Transverse colon (tissue), 4 donors: Measurements from ENCODE around the gene EFNA4. TPM values are rescaled to one million over a fixed set of nuclear protein-coding genes. Genes with fewer than 3 reads are reported as not detected.

Experiments used
- DNase-seq: peaks from one replicate; pipeline ENCODE4 v3.0.0-alpha.2; 2019
- H3K27ac ChIP-seq, 4 donors: fragments of 200-600 bp; sonication (generic); 2 replicates each; pipeline ENCODE4 v1.5.1; 2016 to 2018; ENCODE audit warnings: inconsistent platforms in 4 of 4
- H3K27me3 ChIP-seq: fragments of 200-600 bp; sonication (generic); 2 replicates; pipeline ENCODE4 v1.5.1; 2017; ENCODE audit warnings: inconsistent platforms
- H3K36me3 ChIP-seq, 4 donors: fragments of 200-600 bp; sonication (generic); 2 replicates each; pipeline ENCODE4 v1.5.1; 2017 to 2019; ENCODE audit warnings: inconsistent platforms in 4 of 4
- H3K4me1 ChIP-seq, 4 donors: fragments of 200-600 bp; sonication (generic); 2 replicates each; pipeline ENCODE4 v1.5.1; 2017 to 2020; ENCODE audit warnings: inconsistent platforms in 4 of 4
- H3K4me3 ChIP-seq, 4 donors: fragments of 200-600 bp; sonication (generic); 1 replicate in 1 of 4; 2 replicates in 3 of 4; pipeline versions ENCODE4 v1.5.1 to v1.6.1; 2017 to 2019; ENCODE audit warnings: inconsistent platforms in 4 of 4
- H3K9me3 ChIP-seq, 2 donors: fragments of 200-600 bp; sonication (generic); 2 replicates each; pipeline ENCODE4 v1.5.1; 2017 to 2019; ENCODE audit warnings: inconsistent platforms in 2 of 2
- EP300 ChIP-seq: sonication (generic); formaldehyde crosslinking; IDR thresholded peaks from one replicate; pipeline ENCODE4 v1.6.1; 2017; ENCODE audit warnings: antibody characterized with exemption, low read depth
- POLR2A ChIP-seq: fragments of 450-650 bp; IDR thresholded peaks from one replicate; pipeline ENCODE4 v1.6.1; 2016; ENCODE audit warnings: antibody characterized with exemption, mild to moderate bottlenecking, moderate library complexity
- POLR2AphosphoS5 ChIP-seq, 3 donors: sonication (generic); formaldehyde crosslinking; IDR thresholded peaks; one replicate each; pipeline ENCODE4 v1.6.1; 2016; ENCODE audit warnings: antibody characterized with exemption in 3 of 3
- WGBS, 2 donors: methylation state at CpG; one replicate each; pipeline ENCODE4 v1.1.5; 2018; ENCODE audit warnings: low coverage in 1 of 2; 5-methylcytosine and 5-hydroxymethylcytosine counted together
- in situ Hi-C, 4 donors: fragments of 200-750 bp; cut with MboI; loops; one replicate each; pipeline versions ENCODE4 v1.15.0 to v1.15.1; 2017; ENCODE audit warnings: low sequenced_read_pairs in 3 of 4, low pct_ligation_motif_present in 1 of 4, low pct_unique_long_range_greater_than_20kb in 1 of 4
- intact Hi-C: fragments of 100-400 bp; cut with DNase I; formaldehyde crosslinking; loops from one replicate; pipeline ENCODE4 v1.15.1; 2023; ENCODE audit warnings: low total_unique reads
- total RNA-seq, 4 donors: library from RNA; depleted of rRNA; stranded (reverse); fragments of >200 nt; gene quantifications; one replicate each; pipeline ENCODE4 v1.1.0, GENCODE V29; 2016
- TF ChIP-seq, protein P1 (sequence below), 5 experiments: fragments of 200-600 bp in 3 of 5; fragments of 450-650 bp in 2 of 5; sonication (generic) in 3 of 5; IDR thresholded peaks; 1 replicate in 2 of 5; 2 replicates in 3 of 5; pipeline ENCODE4 v1.5.1; 2016 to 2017; ENCODE audit warnings: antibody characterized with exemption in 5 of 5, inconsistent platforms in 3 of 5, mild to moderate bottlenecking in 2 of 5, moderate library complexity in 1 of 5

The EFNA4 gene
- total RNA-seq, 4 donors from 2014 or later, result 18.3 to 57.2 (median 37.2) TPM

DNA sequence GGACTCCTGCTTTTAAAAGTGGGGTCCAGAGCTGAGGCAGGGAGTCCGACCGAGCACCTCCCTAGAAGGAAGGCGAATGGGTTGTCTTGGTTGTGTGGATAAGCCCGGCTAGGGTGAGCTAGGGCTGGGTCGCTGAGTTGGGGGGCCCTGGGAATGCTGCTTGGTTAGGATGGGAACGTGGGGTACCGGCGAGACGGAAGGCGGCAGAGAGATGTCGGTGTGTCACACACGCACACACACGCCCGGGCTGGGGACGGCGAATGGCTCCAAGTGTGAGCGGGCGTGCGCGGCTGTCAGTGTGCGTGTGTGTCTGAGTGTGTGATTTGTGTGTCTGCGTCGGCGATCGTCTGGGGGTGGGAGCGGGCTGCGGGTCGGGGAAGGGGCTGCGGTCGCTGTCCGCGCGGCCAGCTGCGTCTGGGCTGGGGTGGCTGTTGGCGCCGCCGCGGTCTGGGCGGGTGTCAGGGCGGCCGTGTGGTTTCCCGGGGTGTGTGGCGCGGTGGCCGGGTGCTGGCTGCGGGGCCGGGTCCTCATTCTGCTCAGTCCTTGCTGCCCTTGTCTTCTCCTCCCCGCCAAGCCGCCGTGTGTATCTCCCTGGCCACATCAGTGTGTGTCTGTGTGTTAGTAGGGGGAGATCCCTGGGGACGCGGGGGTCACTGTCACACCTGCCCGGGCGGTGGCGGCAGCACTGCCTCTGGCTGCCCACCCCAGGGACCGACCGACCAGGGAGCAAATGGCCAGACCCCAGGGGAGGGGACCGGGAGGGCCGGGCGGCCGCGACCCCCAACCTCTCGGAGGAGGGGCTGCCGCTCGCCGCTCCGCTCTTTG is 16.2 kb downstream of the EFNA4 start:
- Histone ChIP-seq H3K27ac (peak overlapping the region in 2 of 4 donors; percentile 1 to 35), H3K36me3 (no peaks in the 10 kb centered on the region), H3K27me3 (peaks cover 54% of the 10 kb centered on the region), H3K4me3 (peak overlapping the region; percentile 25 to 56 (median 46)), H3K9me3 (no peaks in the 10 kb centered on the region), H3K4me1 (peaks cover 46 to 67% (median 58%) of the 10 kb centered on the region in 4 donors)
- no peak for TF ChIP-seq EP300
- TF ChIP-seq, protein P1, sequence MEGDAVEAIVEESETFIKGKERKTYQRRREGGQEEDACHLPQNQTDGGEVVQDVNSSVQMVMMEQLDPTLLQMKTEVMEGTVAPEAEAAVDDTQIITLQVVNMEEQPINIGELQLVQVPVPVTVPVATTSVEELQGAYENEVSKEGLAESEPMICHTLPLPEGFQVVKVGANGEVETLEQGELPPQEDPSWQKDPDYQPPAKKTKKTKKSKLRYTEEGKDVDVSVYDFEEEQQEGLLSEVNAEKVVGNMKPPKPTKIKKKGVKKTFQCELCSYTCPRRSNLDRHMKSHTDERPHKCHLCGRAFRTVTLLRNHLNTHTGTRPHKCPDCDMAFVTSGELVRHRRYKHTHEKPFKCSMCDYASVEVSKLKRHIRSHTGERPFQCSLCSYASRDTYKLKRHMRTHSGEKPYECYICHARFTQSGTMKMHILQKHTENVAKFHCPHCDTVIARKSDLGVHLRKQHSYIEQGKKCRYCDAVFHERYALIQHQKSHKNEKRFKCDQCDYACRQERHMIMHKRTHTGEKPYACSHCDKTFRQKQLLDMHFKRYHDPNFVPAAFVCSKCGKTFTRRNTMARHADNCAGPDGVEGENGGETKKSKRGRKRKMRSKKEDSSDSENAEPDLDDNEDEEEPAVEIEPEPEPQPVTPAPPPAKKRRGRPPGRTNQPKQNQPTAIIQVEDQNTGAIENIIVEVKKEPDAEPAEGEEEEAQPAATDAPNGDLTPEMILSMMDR (IDR thresholded peaks at IDR 0.05), result no peak
- no peak for TF ChIP-seq POLR2A
- TF ChIP-seq POLR2AphosphoS5 (IDR thresholded peaks at IDR 0.05), result no peak
- peak; percentile 38 for DNase-seq
- intact Hi-C loops (loop anchor here (10.0 kb wide), 1 partner anchor 595 kb away; no protein-coding TSS in a partner anchor), in situ Hi-C loops (no loop called here)
- 1% methylated on average over 60 of the region's 67 CpGs; no CpG with 5 or more reads in 1 of the 2 donors for WGBS, 2 donors

DNA sequence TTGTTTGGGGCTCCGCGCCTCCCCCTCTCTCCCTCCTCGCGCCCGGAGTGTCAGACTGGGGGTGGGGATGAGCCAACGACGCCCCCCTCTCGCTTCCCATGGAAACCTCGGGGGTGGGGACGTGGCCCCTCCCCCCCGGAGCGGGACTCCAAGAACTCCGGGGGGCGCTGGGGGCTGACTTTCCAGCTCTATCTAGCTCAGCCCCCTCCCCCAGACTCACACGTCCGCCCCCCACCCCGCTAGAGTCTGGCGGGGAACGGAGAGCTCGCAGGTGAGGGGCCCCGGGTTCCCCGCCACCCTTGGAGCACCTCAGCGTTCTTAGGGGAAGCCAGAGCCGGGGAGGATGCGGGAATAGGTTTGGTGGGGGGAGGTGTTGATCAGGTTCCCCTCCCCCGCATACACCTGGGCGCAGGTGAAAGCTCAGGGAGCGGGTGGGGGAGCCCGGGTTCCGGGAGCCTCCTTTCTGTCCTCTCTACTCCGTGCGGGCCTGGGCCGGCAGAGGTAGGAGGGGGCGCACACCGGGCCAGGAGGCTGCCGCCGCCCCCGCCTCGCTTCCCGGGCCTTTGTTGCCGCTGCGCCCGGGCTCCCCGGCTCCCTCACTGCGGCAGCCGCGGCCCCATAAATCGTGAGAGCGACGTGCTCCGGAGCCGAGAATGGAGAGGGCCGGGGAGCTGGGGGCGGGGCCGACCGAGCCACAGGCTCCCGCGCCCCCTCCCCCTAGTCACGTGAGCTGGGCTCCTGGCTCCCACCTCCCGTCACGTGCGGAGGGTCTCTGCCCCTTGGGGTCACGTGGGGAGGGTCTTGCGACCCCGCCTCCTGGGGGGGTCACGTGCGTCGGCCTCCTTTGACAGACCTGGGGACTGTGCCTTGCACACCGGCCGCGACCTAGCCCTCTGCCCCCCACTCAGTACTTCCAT is 17.0 kb downstream of the EFNA4 start:
- Histone ChIP-seq H3K4me1 (peaks cover 47 to 69% (median 60%) of the 10 kb centered on the region in 4 donors), H3K27me3 (peaks cover 54% of the 10 kb centered on the region), H3K9me3 (no peaks in the 10 kb centered on the region), H3K4me3 (peak overlapping the region; percentile 18 to 56 (median 46)), H3K27ac (peak overlapping the region in 3 of 4 donors; percentile 10 to 94 (median 24)), H3K36me3 (no peaks in the 10 kb centered on the region)
- WGBS, 2 donors, result 1% methylated on average over 62 of the region's 71 CpGs; no CpG with 5 or more reads in 1 of the 2 donors
- TF ChIP-seq EP300, result no peak
- TF ChIP-seq POLR2AphosphoS5 (IDR thresholded peaks at IDR 0.05), result peak in 1 of 3 donors; percentile 10
- peak; percentile 29 for TF ChIP-seq POLR2A
- in situ Hi-C loops, result no loop called here
- intact Hi-C loops, result loop anchor here (10.0 kb wide), 1 partner anchor 596 kb away; no protein-coding TSS in a partner anchor
- DNase-seq, result peak; percentile 54

DNA sequence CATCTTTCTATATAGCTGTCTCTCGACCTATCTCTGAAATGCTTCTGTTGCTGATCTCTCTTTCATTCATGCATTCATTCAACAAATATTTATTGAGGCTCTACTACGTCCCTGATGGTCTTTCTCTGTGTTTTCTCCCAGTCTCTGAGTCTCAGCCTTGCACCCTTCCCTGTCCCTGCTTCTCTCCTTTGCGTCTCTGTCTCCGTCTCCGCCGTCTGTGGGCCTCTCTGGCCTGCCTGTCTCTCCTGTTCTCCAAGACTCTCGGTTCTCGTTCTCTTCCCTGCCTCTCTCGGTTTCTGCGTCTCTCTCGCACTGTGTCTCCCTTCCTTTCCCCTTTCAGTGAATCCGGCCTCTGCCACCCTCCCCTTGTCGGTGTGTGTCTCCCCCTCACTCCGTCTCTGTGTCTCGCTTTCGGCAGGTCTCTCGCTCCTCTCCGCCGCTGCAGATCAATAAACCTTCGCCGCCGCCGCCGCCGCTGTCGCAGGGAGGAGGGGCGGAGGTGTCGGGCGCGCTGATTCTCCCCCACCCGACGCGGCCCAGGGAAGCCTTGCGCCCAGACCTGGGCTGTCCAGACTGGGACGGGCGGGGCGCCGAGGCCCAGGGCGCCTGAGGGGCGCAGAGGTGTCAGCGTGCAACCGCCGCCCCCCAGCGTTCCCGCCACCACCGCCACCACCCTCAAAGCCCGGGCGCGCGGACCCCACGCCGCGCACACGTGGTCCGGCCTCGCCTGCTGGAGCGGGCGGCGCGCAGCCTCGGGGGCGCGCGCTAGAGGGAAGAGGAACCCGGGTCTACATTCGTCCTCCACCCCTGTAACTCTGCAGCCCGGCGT is 18.1 kb downstream of the EFNA4 start:
- in situ Hi-C loops (no loop called here), intact Hi-C loops (loop anchor here (10.0 kb wide), 1 partner anchor 597 kb away; no protein-coding TSS in a partner anchor)
- Histone ChIP-seq H3K9me3 (no peaks in the 10 kb centered on the region), H3K27me3 (peaks cover 54% of the 10 kb centered on the region), H3K4me1 (peaks cover 52 to 80% (median 69%) of the 10 kb centered on the region in 4 donors), H3K27ac (peak overlapping the region; percentile 90 to 94 (median 92)), H3K4me3 (peak overlapping the region in 3 of 4 donors; percentile 8 to 56 (median 49)), H3K36me3 (no peaks in the 10 kb centered on the region)
- WGBS, 2 donors, result 4 to 5% methylated on average over 21 to 43 of the region's 68 CpGs
- DNase-seq, result peak; percentile 54
- TF ChIP-seq, protein P1 (IDR thresholded peaks at IDR 0.05), result no peak
- TF ChIP-seq EP300 (no peak), POLR2AphosphoS5 (IDR thresholded peaks at IDR 0.05) (no peak), POLR2A (no peak)
